WTC11 (cell line): ENCODE measurements around the gene SCAF11. TPM values are rescaled to one million over a fixed set of nuclear protein-coding genes. Genes with fewer than 3 reads are reported as not detected.

Source experiments
- ATAC-seq: fragments of 200-7000 bp; cut with Tn5 transposase; 2 replicates; pipeline ENCODE4 v1.10.0; 2021; ENCODE audit warnings: mild to moderate bottlenecking, moderate library complexity
- CTCF ChIA-PET: fragments of 300-600 bp; sonication (Branson Sonifier 250); formaldehyde crosslinking; loops from one replicate; lab custom pipeline; 2021; ENCODE audit warnings: antibody characterized with exemption; lab: Charles Lee
- POLR2A ChIA-PET: fragments of 350-600 bp; sonication (Branson Sonifier 250); formaldehyde crosslinking; loops from one replicate; lab custom pipeline; 2021; ENCODE audit warnings: antibody characterized with exemption; lab: Charles Lee
- DNase-seq: peaks from one replicate; pipeline ENCODE4 v3.0.0; 2021; ENCODE audit warnings: low spot score
- H3K27ac Mint-ChIP-seq: 2 replicates; pipeline ENCODE4 v1.8.0; 2021; ENCODE audit warnings: mixed read lengths
- H3K27me3 Mint-ChIP-seq: 2 replicates; pipeline ENCODE4 v1.8.0; 2021; ENCODE audit warnings: low read depth, mild to moderate bottlenecking, moderate library complexity, mixed read lengths
- H3K36me3 Mint-ChIP-seq: 2 replicates; pipeline ENCODE4 v1.8.0; 2021; ENCODE audit warnings: mixed read lengths
- H3K4me1 Mint-ChIP-seq: 2 replicates; pipeline ENCODE4 v1.8.0; 2022; ENCODE audit warnings: mixed read lengths
- H3K4me3 Mint-ChIP-seq: 2 replicates; pipeline ENCODE4 v1.8.0; 2021; ENCODE audit warnings: mild to moderate bottlenecking, moderate library complexity, mixed read lengths
- H3K9me3 Mint-ChIP-seq: 2 replicates; pipeline ENCODE4 v1.8.0; 2021; ENCODE audit warnings: mixed read lengths
- CBFB ChIP-seq: sonication (generic); formaldehyde crosslinking; IDR thresholded peaks from 2 replicates; pipeline ENCODE4 v1.8.1; 2022; ENCODE audit warnings: mild to moderate bottlenecking, low read depth, missing genetic modification reagents
- CTCF ChIP-seq: fragments of 200-600 bp; IDR thresholded peaks from 2 replicates; pipeline ENCODE4 v1.8.0; 2022; ENCODE audit warnings: antibody characterized with exemption
- E2F5 ChIP-seq: sonication (generic); formaldehyde crosslinking; IDR thresholded peaks from 2 replicates; pipeline ENCODE4 v1.8.1; 2022; ENCODE audit warnings: mild to moderate bottlenecking, moderate library complexity, missing genetic modification reagents
- EMX1 ChIP-seq: fragments of 250-450 bp; sonication (Bioruptor Pico); IDR thresholded peaks from 2 replicates; pipeline ENCODE4 v1.8.0; 2021; ENCODE audit warnings: mild to moderate bottlenecking
- FOXK1 ChIP-seq: sonication (generic); formaldehyde crosslinking; IDR thresholded peaks from 2 replicates; pipeline ENCODE4 v1.8.0; 2022; ENCODE audit warnings: mild to moderate bottlenecking, moderate library complexity, missing genetic modification reagents
- FOXP1 ChIP-seq: sonication (generic); formaldehyde crosslinking; IDR thresholded peaks from 2 replicates; pipeline ENCODE4 v1.8.0; 2022; ENCODE audit warnings: missing genetic modification reagents, mild to moderate bottlenecking, moderate library complexity, borderline replicate concordance
- KAT7 ChIP-seq: sonication (generic); formaldehyde crosslinking; IDR thresholded peaks from 2 replicates; pipeline ENCODE4 v1.8.1; 2023; ENCODE audit warnings: missing genetic modification reagents, mild to moderate bottlenecking, borderline replicate concordance
- MYBL2 ChIP-seq: sonication (generic); formaldehyde crosslinking; IDR thresholded peaks from 2 replicates; pipeline ENCODE4 v1.8.1; 2023; ENCODE audit warnings: mild to moderate bottlenecking, moderate library complexity, missing genetic modification reagents
- NFATC4 ChIP-seq: fragments of 250-450 bp; sonication (Bioruptor Pico); IDR thresholded peaks from 2 replicates; pipeline ENCODE4 v1.9.0; 2021; ENCODE audit warnings: mild to moderate bottlenecking
- NFE2L1 ChIP-seq: sonication (generic); formaldehyde crosslinking; IDR thresholded peaks from 2 replicates; pipeline ENCODE4 v1.8.1; 2023; ENCODE audit warnings: missing genetic modification reagents
- RORB ChIP-seq: fragments of 250-450 bp; sonication (Bioruptor Pico); IDR thresholded peaks from 2 replicates; pipeline ENCODE4 v1.9.0; 2021; ENCODE audit warnings: mild to moderate bottlenecking
- TCF7 ChIP-seq: sonication (generic); formaldehyde crosslinking; IDR thresholded peaks from 2 replicates; pipeline ENCODE4 v1.8.0; 2022; ENCODE audit warnings: mild to moderate bottlenecking, low read depth, missing genetic modification reagents, moderate library complexity
- TEAD1 ChIP-seq: sonication (generic); formaldehyde crosslinking; IDR thresholded peaks from 2 replicates; pipeline ENCODE4 v1.8.0; 2022; ENCODE audit warnings: mild to moderate bottlenecking, missing genetic modification reagents
- TEAD4 ChIP-seq: sonication (generic); formaldehyde crosslinking; IDR thresholded peaks from 2 replicates; pipeline ENCODE4 v1.8.0; 2022; ENCODE audit warnings: mild to moderate bottlenecking, missing genetic modification reagents
- ZBTB21 ChIP-seq: sonication (generic); formaldehyde crosslinking; IDR thresholded peaks from 2 replicates; pipeline ENCODE4 v1.8.1; 2023; ENCODE audit warnings: mild to moderate bottlenecking, missing genetic modification reagents, borderline replicate concordance
- ZNF232 ChIP-seq: sonication (generic); formaldehyde crosslinking; IDR thresholded peaks from 2 replicates; pipeline ENCODE4 v1.8.0; 2022; ENCODE audit warnings: mild to moderate bottlenecking, missing genetic modification reagents
- ZNF416 ChIP-seq: fragments of 250-450 bp; sonication (Bioruptor Pico); IDR thresholded peaks from 2 replicates; pipeline ENCODE4 v1.9.0; 2021; ENCODE audit warnings: mild to moderate bottlenecking, inconsistent platforms
- total RNA-seq: library from RNA; stranded (reverse); gene quantifications from 3 replicates; pipeline ENCODE4 v1.2.3, GENCODE V29; 2021
- TF ChIP-seq, protein P1 (sequence below): sonication (generic); formaldehyde crosslinking; IDR thresholded peaks from 2 replicates; pipeline ENCODE4 v1.8.0; 2022; ENCODE audit warnings: mild to moderate bottlenecking, missing genetic modification reagents
- TF ChIP-seq, protein P2 (sequence below): sonication (generic); formaldehyde crosslinking; IDR thresholded peaks from 2 replicates; pipeline ENCODE4 v1.8.0; 2022; ENCODE audit warnings: mild to moderate bottlenecking, missing genetic modification reagents
- TF ChIP-seq, protein P3 (sequence below): fragments of 250-450 bp; sonication (Bioruptor Pico); IDR thresholded peaks from 2 replicates; pipeline ENCODE4 v1.9.0; 2021; ENCODE audit warnings: mild to moderate bottlenecking
- TF ChIP-seq, protein P4 (sequence below): sonication (generic); formaldehyde crosslinking; IDR thresholded peaks from 2 replicates; pipeline ENCODE4 v1.8.0; 2022; ENCODE audit warnings: missing genetic modification reagents

SCAF11 gene
- total RNA-seq, 1 experiment from 2014 or later = 72.6 TPM

GRCh38 chr12:45991284-45992249 is 1.2 kb upstream of the SCAF11 start (continued):
- TF ChIP-seq ZNF232 (CRISPR knock-in tag) (peak; percentile 56; the same call in 1 of the 2 replicates), NFE2L1 (CRISPR knock-in tag) (peak; percentile 70; the same call in 1 of the 2 replicates), TCF7 (CRISPR knock-in tag) (peak; percentile 56; the same call in 1 of the 2 replicates), TEAD1 (CRISPR knock-in tag) (peak; percentile 82), MYBL2 (CRISPR knock-in tag) (no peak; the same call in 1 of the 2 replicates), FOXP1 (CRISPR knock-in tag) (peak; percentile 91; the same call in 1 of the 2 replicates), KAT7 (0 out of 2 replicates have a peak, but pooled peaks have one; percentile 62)
- TF ChIP-seq, protein P1, sequence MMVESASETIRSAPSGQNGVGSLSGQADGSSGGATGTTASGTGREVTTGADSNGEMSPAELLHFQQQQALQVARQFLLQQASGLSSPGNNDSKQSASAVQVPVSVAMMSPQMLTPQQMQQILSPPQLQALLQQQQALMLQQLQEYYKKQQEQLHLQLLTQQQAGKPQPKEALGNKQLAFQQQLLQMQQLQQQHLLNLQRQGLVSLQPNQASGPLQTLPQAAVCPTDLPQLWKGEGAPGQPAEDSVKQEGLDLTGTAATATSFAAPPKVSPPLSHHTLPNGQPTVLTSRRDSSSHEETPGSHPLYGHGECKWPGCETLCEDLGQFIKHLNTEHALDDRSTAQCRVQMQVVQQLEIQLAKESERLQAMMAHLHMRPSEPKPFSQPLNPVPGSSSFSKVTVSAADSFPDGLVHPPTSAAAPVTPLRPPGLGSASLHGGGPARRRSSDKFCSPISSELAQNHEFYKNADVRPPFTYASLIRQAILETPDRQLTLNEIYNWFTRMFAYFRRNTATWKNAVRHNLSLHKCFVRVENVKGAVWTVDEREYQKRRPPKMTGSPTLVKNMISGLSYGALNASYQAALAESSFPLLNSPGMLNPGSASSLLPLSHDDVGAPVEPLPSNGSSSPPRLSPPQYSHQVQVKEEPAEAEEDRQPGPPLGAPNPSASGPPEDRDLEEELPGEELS = peak; percentile 94
- TF ChIP-seq, protein P2, sequence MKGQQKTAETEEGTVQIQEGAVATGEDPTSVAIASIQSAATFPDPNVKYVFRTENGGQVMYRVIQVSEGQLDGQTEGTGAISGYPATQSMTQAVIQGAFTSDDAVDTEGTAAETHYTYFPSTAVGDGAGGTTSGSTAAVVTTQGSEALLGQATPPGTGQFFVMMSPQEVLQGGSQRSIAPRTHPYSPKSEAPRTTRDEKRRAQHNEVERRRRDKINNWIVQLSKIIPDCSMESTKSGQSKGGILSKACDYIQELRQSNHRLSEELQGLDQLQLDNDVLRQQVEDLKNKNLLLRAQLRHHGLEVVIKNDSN (CRISPR knock-in tag) = peak; percentile 54; the same call in 1 of the 2 replicates
- TF ChIP-seq, all 79 proteins: peak for 22

GRCh38 chr12:45989721-45990467 is 480 bp downstream of the SCAF11 start:
- H3K4me3 Mint-ChIP-seq = peak overlapping the region; percentile 89
- ChIA-PET POLR2A (interaction anchor here (0.6 to 1.5 kb wide), 8 partner anchors 9 to 774 kb away, joined by 3 to 5 read pairs (median 4); partner anchors contain the start of genes ANO6 and ARID2), CTCF (interaction anchor here (0.6 to 3.4 kb wide), 5 partner anchors 58 to 1132 kb away, joined by 3 to 17 read pairs (median 3); no protein-coding TSS in a partner anchor)
- peaks cover 6% of the 10 kb centered on the region; the same call in 1 of the 2 replicates for H3K9me3 Mint-ChIP-seq
- H3K27ac Mint-ChIP-seq = peak overlapping the region; percentile 97
- DNase-seq (no peak), ATAC-seq (peak; percentile 49)
- peaks cover 36% of the 10 kb centered on the region for H3K4me1 Mint-ChIP-seq
- peaks cover 21% of the 10 kb centered on the region for H3K36me3 Mint-ChIP-seq
- H3K27me3 Mint-ChIP-seq = peaks cover 7% of the 10 kb centered on the region
- TF ChIP-seq E2F5 (CRISPR knock-in tag) = peak; percentile 18; the same call in 1 of the 2 replicates
- no peak for TF ChIP-seq CBFB (CRISPR knock-in tag)
- TF ChIP-seq, protein P3, sequence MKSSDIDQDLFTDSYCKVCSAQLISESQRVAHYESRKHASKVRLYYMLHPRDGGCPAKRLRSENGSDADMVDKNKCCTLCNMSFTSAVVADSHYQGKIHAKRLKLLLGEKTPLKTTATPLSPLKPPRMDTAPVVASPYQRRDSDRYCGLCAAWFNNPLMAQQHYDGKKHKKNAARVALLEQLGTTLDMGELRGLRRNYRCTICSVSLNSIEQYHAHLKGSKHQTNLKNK (CRISPR knock-in tag) = no peak
- TF ChIP-seq EMX1 (CRISPR knock-in tag) = 0 out of 2 replicates have a peak, but pooled peaks have one; percentile 49
- TF ChIP-seq ZBTB21 (CRISPR knock-in tag) = no peak
- TF ChIP-seq NFATC4 (CRISPR knock-in tag) = no peak
- 0 out of 2 replicates have a peak, but pooled peaks have one; percentile 28 for TF ChIP-seq FOXK1 (CRISPR knock-in tag)
- no peak for TF ChIP-seq CTCF
- no peak for TF ChIP-seq TEAD4 (CRISPR knock-in tag)
- TF ChIP-seq NFE2L1 (CRISPR knock-in tag) = no peak; the same call in 1 of the 2 replicates
- no peak for TF ChIP-seq RORB
- TF ChIP-seq, protein P4, sequence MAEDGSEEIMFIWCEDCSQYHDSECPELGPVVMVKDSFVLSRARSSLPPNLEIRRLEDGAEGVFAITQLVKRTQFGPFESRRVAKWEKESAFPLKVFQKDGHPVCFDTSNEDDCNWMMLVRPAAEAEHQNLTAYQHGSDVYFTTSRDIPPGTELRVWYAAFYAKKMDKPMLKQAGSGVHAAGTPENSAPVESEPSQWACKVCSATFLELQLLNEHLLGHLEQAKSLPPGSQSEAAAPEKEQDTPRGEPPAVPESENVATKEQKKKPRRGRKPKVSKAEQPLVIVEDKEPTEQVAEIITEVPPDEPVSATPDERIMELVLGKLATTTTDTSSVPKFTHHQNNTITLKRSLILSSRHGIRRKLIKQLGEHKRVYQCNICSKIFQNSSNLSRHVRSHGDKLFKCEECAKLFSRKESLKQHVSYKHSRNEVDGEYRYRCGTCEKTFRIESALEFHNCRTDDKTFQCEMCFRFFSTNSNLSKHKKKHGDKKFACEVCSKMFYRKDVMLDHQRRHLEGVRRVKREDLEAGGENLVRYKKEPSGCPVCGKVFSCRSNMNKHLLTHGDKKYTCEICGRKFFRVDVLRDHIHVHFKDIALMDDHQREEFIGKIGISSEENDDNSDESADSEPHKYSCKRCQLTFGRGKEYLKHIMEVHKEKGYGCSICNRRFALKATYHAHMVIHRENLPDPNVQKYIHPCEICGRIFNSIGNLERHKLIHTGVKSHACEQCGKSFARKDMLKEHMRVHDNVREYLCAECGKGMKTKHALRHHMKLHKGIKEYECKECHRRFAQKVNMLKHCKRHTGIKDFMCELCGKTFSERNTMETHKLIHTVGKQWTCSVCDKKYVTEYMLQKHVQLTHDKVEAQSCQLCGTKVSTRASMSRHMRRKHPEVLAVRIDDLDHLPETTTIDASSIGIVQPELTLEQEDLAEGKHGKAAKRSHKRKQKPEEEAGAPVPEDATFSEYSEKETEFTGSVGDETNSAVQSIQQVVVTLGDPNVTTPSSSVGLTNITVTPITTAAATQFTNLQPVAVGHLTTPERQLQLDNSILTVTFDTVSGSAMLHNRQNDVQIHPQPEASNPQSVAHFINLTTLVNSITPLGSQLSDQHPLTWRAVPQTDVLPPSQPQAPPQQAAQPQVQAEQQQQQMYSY = peak; percentile 79
- TF ChIP-seq ZNF416 = no peak
- TF ChIP-seq, protein P1 = 0 out of 2 replicates have a peak, but pooled peaks have one; percentile 59
